ENCODE measurements around the gene GMPR.

- no peak for TF ChIP-seq EZH2 (IDR thresholded peaks at IDR 0.05; ENCODE audit: low read depth)
- no peak for TF ChIP-seq CTCF (conservative IDR thresholded peaks at IDR 0.05)
Measured at GRCh38 chr6:16249971-16250370, 11.6 kb downstream of the GMPR start.

Measured in PC-9 (cell line).